C4-2B (cell line): ENCODE results near the gene NAXD.

Experiments
- H3K27ac ChIP-seq: fragments of 450-650 bp; 2 replicates; pipeline ENCODE4 v1.5.1; 2017
- CTCF ChIP-seq: fragments of 450-650 bp; conservative IDR thresholded peaks from 2 replicates; pipeline ENCODE4 v1.5.1; 2017; ENCODE audit warnings: mild to moderate bottlenecking
- ZFX ChIP-seq: fragments of 450-650 bp; IDR thresholded peaks from 2 replicates; pipeline ENCODE4 v1.6.1; 2017

Gene NAXD

GRCh38 chr13:110683203-110683883 is 68.0 kb downstream of the NAXD start:
- peak; percentile 68 for TF ChIP-seq CTCF
- TF ChIP-seq ZFX: no peak
- H3K27ac ChIP-seq: no peak overlapping the region

GRCh38 chr13:110683921-110684320 is 68.6 kb downstream of the NAXD start:
- TF ChIP-seq ZFX (no peak), CTCF (no peak)
- no peak overlapping the region for H3K27ac ChIP-seq

GRCh38 chr13:110684388-110685056 is 69.2 kb downstream of the NAXD start:
- no peak for TF ChIP-seq ZFX
- no peak for TF ChIP-seq CTCF
- no peak overlapping the region for H3K27ac ChIP-seq

- TF ChIP-seq ZFX (no peak), CTCF (no peak)
- H3K27ac ChIP-seq: no peak overlapping the region
Observed at GRCh38 chr13:110685305-110686020, 70.1 kb downstream of the NAXD start.

- no peak overlapping the region for H3K27ac ChIP-seq
- TF ChIP-seq CTCF: no peak
- TF ChIP-seq ZFX: no peak
Observed at GRCh38 chr13:110687736-110688135, 72.4 kb downstream of the NAXD start.

GRCh38 chr13:110689041-110689440 is 73.7 kb downstream of the NAXD start:
- TF ChIP-seq CTCF: no peak
- TF ChIP-seq ZFX: no peak
- no peak overlapping the region for H3K27ac ChIP-seq
